GM21515 (cell line): ENCODE results near the gene ASCC2.

Source experiments
- ATAC-seq: cut with Tn5 transposase; IDR thresholded peaks from one replicate; pipeline ENCODE4 v1.9.1; 2021; ENCODE audit not compliant: unreplicated experiment

ASCC2 gene

DNA sequence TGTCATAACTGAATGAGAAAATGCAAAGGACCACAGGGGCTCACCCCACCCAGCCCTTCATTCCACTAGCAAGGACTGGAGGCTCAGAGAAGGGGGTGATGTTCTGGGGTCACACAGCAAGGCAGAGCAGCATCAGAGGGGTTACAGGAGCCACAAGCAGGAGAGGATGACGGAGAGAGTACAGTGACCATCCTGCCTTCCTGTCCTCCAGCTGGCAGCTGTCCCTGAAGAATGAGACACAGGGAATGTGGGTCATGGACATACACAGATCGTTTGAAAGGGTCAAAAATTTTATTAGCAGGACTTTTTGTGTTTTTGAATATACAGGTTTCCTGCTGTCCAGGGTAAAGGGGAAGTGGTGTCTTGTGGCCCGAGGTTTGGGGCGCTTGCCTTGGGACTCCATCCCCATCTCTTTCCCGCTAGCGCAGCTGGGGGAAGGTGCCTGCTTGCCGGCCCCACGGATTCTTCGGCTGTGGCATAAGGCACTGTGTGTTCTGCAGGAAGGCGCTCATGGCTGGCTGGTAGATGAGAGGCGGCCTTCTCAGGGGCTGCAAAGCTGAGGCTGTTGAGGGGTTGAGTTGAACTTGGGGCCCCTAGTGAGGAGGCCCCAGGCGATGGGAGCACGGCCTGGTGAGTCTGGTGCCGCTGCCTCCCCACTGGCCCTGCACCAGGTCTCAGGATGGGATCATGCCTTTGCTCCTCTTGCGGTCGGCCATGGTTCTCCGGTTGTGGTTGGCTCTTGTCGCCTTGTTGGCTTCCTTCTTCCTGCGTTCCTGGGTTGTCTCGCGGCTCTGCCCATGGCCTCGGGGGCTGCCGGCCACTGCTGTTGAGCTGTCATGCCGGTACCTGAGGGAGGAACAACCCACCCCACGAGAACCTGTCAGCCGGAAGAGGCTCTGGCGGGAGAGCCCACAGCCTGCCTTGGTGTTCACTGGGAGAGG, 49.5 kb downstream of the ASCC2 start:
- no peak for ATAC-seq

DNA sequence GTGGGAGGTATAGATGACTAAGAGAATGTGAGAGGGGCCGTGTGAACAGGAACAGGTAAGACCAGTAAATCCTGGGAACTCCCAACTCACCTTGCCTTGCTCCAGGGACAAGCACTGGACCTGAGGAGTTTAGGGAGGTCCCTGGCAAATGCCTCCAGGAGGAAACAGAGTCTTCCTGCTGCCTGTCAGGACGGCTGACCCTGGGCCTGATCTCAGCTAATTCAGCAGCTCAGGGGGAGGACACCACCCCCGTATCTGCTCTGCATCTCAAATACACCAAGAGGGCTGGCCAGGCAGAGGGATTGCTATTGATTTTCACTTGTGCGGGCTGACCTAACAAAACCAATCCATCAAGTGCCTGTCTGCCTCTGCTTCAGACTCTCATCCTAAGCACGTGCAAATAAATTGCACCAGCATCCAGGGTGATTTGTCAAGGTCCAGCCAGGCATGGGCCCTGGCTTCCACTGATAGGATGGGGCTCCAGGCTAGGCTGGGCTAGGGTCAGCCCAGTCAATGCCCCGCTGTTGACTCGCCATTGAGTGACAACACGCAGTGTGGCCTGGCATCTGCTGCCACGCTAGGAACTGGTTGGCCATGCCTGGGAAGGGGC, 50.6 kb downstream of the ASCC2 start:
- ATAC-seq = no peak

DNA sequence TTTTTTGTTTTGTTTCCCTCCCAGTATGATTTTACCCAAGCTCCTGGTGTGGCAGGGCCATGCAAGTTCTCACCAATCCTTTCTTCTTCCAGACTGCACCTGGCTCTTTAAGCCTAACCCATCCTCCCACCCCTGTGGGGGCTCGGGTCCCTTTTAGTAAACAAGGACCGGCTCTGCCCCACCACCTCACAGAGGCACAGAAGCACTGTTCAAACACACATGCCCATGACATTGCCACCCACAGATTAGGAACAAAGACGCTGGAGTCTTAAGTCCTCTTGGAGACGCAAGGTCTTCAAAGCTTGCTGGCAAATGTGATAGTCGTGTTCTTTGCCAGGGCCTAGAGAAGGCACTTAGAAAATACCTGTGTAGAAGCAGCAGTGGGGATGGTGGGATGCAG, 52.0 kb downstream of the ASCC2 start:
- no peak for ATAC-seq

DNA sequence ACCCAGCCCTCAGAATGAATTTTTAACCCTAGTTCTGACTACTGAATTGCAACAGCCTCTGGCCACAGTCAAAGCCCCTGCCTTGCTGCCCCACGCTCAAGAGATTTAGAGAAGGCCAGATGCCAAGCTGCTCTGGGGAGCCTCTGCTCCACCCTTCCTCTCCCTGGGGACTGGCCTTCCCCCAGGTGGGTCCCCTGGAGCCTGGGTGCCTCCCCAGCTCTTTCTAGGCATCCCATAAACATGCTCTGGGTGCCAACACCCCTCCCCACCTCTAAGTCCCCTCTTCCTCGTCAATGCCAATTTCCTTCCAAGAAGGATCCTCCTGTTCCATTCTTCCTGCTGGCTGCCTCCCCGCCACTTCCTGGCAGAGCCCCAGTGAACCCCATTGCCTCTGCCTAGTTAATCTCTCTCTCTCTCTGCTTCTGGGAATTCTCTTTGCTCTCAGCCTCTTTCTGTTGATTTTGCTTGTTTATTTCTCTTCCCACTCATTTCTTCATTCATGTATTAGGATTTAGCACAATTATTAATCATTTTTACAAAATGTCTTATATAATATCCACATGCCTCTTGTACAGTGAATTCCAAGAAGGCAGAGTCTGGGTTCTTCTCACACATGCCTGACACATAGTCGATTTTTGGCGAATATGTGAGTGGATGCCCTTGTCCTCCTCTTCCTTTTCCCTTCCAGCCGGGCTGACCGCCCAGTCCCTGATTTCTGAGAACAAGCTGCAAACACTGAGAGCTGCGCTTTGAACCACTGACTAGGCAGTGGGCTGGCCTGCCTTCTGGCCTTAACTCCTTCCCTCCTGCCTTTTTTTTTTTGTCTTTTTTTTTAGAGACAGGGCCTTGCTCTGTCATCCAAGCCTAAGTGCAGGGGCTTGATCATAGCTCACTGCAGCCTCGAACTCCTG, 53.4 kb downstream of the ASCC2 start:
- ATAC-seq = no peak

DNA sequence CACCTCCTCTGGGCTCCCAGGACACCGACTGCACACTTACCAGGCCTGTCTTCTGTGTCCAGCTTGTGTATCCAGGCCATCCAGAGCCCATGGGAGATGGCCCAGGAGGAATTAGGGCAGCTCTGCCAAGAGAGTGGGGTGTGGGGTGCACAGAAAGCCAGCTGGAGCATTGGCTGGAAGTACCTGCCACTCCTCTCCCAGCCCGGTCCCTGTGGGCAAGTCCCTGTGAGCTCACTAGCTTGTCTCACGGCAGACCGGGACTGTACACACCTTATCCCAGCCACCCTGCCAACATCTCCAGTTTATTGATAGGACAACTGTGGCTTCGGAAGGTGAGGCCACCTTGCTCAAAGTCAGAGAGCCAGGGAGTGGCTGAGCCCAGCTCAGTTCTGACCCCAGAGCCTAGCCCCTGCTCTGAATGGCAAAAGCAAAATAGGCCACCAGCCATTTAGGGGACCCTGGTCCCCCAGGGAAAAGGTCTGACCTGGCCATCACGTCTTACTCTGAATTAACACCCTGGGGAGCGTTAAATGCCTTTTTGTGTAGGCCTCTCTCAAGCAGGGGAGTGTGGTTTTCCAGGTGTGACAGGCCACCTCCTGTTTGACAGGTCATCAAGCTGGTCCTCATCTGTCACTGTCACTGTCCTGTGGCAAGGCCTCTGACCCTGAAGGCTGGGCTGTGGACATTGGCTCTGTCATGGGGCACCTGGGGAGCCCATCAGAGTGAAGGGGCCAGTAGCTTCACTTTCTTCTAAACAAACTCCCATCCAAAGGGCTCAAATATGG, 55.8 kb downstream of the ASCC2 start:
- ATAC-seq = no peak

DNA sequence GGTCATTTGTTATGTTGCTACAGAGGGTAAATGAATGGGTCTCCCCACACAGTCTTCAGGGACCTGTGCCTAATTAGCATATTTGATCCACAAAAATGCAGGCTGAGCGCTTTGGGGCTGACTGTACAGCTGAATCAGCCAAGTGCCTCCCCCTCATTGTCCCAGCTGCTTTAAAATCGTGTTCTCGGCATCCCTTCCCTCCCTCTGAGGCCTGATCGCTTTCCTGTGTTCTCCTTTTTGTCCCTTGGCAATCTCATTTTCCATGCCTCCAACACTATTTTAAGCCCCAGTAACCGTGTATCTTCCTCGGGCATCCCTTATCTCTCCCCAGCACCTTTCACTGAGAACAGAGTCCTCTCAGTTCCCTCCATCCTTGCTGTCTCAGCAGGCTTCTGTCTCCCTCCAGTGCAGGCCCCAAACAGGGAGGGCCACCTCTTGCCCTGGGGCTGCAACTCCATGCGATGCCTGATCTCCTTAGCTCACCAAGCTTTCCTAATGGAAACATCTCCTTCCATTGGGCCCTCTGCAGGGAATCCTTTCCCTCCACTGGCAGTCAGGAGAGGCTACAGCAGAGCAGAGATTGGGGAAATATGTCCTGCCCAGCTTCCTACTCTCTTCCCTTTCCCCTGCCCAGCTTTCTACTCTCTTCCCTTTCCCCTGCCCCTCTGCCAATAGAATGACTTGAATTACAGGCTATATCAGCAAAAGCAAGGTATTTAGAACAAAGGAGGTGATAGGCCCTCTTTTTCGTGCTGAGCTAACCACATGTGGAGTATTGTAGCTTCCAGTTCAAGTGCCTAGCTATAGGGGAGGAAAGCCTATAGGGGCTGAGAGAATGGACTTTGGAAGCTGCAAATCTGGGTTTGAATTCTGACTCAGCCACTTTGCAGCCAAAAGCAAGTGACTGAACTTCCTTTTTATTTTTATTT, 57.1 kb downstream of the ASCC2 start:
- ATAC-seq = no peak

DNA sequence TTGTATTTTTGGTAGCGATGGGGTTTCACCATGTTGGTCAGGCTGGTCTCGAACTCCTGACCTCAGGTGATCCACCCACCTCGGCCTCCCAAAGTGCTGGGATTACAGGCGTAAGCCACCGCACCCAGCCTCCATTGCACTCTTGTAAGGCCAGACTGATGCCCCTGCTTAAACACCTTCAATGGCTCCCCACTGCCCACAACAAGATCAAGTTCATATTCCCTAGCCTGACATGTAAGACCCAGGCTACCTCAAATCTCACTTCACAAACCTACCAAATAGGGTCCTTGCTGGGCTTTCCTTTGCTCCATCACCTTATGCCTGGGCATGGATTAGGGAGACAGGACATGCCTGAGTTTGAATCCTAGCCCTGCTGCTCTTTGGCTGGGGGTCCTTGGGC, 57.9 kb downstream of the ASCC2 start:
- ATAC-seq = no peak

DNA sequence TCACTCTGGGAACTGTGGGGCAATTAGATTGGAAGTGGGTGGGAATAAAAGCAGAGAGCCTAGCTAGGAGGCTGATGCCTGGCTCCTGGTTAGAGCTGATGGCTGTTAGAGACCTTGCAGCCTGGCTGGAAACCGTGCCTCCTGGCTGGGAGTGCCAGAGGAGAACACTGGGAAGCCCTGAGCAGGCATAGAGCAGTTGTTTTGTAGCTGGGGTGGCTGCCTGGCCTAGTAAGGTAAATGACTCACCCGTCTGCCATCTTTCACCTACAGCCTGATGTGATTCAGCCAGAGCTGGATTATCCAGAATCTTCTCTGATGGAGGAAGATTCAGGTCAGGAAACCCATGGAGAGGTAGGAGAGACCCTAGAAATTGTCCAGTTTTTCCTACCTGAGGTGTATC, 64.8 kb downstream of the ASCC2 start:
- no peak for ATAC-seq

DNA sequence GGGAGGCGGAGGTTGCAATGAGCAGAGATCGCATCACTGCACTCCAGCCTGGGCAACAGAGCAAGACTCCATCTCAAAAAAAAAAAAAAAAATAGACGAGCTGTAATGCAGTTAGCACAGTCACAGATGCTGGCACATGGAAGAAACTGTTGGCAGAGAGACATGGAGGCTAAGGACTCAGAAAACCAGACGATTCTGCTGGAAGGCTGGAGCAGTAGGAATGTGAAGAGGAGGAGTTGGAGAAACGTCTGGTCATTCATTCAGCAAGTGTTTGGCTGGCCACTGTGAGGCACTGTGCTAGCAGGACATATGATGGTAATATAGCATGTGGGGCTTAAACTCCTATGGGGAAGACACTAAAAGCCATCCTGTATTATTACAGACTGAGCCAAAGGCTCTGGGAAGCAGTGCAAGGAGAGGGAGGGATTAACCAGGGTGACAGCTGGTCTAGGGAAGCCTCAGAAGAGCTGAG, 65.9 kb downstream of the ASCC2 start:
- no peak for ATAC-seq

DNA sequence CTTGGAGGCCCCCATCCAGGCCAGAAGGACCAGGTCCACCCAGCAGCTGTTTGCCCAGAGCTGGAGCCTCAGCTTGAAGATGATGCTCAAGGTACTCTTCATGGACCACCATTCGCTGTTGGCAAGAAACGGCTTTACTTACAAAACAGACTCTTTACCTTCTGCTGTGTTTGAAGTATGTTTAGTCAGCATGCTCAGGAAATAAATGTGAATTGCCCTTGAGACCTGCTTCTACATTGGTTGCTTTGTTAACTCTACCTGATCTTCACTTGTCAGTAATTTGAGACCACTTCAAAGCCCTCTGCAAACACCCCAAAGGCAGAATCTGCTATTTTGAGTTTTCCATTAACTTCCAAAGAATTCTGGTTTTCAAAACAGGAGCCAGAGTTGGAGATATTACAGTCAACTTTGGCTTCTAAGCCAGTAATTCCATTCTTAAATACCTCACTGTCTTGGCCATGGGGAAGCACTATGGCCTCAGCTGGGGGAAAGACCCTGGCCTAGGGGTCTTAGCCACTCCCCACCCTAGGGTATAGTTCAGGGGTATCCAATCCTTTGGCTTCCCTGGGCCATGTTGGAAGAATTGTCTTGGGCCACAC, 68.3 kb downstream of the ASCC2 start:
- ATAC-seq = no peak

DNA sequence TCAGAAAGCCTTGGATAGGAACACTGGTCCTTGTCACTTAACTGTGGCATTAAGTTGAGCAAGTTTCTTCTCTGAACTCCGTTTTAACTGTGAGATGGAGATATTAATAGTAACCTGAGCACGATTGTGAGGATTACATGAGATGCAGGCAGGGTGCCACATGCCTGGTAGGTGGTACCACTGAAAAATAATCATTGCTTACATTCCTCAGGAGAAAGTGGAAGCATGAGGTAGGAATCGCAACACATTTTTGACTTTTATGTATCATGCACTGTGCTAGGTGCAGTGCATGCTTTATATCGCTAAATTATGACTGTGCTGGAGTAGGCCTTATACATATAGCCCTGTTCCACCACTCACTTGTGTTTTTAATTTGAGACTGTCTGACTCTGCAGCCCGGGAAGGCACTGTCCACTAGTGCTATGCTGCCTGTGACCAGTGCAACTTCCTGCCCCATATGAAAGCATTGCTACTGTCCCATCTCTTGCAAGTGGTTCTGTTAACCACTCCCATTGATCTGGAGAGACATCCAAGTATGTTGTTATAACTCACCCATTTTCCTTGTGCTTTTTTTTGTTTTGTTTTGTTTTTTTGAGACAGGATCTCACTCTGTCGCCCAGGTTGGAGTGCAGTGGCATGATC, 69.9 kb downstream of the ASCC2 start:
- ATAC-seq = no peak

DNA sequence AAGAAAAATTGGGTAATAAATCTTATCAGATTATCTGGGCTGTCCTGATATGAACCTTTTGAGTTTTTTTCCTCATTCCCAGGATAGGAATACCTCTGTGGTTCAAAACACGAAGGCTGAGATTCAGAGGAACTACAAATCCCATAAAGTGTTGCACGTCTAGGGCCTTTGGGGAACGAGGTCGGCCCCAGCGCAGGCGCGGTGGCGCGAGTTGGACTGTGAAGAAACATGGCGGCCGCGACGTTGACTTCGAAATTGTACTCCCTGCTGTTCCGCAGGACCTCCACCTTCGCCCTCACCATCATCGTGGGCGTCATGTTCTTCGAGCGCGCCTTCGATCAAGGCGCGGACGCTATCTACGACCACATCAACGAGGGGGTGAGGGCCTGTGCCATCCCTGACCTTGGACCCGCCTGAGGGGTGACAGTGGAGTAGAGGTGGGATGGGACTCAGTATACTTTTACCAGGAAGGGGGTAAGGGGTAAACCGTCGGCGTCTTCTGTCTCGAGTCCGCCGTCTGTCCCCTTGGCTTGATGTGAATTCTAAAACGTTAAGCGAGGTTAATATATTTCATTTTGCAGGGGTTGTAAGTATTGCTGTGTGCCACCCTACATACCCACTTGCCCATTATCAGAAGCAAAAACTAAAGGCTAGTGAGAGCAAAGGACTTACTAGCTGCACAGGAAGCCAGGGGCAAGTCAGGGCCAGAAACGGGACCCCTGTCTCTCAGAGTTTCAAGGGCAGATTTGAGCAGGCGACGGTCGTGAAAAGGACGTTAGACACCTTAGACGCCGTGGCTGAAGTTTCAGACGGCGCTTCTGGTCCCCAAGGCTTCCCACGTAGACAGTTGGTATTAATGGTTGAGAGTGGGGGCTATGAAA, 70.7 kb downstream of the ASCC2 start, which contains the start of gene UQCR10:
Gene UQCR10, plus strand, starts transcription at position 199 of the 881 bp plus-strand sequence. Its CDS starts 30 bp downstream, at position 229.
- peak; percentile 66 for ATAC-seq

DNA sequence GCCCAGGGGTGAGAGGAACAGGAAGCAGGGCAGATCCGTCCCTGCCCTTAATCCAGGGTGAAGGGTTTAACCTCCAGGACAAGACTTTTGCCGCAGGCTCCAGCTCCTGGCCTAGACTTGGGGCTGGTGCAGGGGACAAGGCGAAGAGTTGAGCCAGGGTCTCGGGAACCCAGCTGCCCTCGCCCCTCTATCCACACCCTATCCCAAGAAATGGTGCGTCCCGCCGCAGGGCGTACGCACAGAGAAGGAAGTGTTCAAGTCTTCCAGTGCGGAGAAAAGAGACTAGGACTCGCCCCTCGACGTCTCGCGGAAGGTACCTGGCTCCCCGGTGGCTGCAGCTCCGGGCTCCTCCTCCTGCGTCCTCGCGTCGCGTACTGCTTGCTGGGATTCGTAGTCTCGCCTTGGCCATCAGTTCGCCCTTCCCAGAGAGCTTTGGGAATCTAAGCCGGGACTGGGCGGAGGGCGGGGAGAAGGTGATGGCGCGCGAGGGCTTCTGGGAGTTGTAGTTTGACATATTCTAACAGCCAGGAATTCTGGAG, 71.4 kb downstream of the ASCC2 start, which contains the start of gene ZMAT5:
Gene ZMAT5, minus strand, starts transcription at position 376 of the 539 bp plus-strand sequence. CDS start 18,463 bp downstream, outside the sequence.
- ATAC-seq = peak; percentile 85

DNA sequence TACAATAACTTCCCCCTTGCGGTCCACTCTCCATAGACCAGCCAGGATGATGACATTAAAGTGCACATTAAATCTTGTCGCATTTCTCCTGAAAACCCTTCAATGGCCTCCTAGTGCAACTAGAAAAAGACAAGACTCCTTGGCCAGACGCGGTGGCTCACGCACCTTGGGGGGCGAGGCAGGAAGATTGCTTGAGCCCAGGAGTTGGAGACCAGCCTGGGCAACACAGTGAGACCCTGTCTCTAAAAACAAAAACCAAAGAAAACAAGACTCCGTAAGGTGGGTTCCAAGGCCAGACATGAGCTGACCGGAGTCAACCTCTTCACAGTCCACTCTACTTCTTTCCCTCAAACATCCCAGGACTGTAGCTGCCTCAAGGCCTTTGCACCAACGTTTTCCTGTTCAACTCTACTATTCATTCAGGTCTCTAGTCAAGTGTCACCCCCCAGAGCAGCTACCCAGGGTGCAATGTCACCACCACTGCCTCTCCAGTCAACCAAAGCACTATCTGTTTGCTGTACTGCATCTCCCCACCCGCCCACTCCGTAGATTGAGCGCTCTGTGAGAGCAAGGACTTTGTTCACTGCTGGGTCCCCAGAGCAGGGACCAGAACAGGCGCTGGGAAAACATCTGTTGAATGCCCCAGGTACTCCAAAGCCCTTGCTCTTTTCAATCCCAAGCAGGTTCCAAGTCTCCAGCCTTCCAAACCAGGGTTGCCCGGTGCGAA, 72.0 kb downstream of the ASCC2 start:
- ATAC-seq = peak; percentile 18

DNA sequence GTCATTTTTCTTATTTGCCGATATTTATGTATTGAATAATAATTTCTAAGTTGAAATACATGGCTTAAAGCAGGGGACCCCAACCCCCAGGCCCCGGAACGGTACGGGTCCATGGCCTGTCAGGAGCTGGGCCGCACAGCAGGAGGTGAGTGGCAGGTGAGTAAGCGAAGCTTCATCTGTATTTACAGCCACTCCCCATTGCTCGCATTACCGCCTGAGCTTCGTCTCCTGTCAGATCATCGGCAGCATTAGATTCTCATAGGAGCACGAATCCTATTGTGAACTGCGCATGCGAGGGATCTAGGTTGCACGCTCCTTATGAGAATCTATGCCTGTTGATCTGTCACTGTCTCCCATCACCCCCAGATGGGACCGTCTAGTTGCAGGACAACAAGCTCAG, 75.8 kb downstream of the ASCC2 start:
- no peak for ATAC-seq

DNA sequence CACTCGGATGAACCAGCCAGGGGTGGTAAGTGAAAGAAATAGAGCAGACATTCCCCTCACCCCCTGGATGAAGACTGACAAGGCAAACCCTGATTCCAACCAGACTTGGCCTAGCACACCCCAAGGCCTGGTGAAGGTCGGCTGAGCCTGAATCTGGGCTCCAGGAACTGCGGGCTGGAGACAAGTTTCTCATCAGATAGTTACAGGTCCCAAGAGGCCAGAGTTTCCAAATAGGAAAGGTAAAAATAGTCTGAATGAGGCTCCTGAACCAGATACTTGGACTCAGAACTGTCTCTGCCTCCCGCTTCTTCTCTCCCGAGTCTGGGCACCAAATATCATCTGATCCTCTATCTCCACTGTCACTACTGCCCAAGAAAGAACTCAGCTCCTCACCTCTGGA, 79.1 kb downstream of the ASCC2 start:
- ATAC-seq = no peak
